GM12872 (cell line): ENCODE results near the gene DCANP1.

Source experiments
- CTCF ChIP-seq: IDR thresholded peaks from 3 replicates; pipeline ENCODE4 v1.5.1; 2011; ENCODE audit warnings: low read depth, mild to moderate bottlenecking, low read length, moderate library complexity; ENCODE audit not compliant: insufficient read depth

Gene DCANP1

GRCh38 chr5:135452321-135453030, 5.3 kb upstream of the DCANP1 start, which contains the start of gene TIFAB:
Gene TIFAB, minus strand, starts transcription at chr5:135452351. Its CDS starts 2,412 bp downstream, at chr5:135449939.
- no peak for TF ChIP-seq CTCF

- TF ChIP-seq CTCF: no peak
Measured at GRCh38 chr5:135451581-135452320, 4.6 kb upstream of the DCANP1 start.

DNA sequence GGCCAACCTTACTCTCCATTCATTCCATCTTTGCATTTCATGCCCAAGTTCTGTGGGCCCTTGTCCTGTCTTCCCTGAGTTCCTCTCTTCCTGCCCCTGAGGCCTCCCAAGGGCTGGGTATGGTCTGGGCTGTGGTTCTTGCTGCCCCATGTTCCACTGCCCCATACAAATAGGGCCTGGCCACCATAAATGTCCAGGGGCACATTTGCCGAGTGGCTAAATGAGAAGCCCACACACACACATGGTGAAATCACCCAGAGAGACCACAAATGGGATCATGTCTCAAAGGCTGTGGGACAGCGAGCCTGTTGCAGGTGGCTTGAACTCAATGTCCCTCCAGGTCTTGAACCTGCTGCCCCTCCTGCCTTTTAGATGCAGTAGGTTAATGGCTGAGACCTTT, 3.8 kb upstream of the DCANP1 start:
- TF ChIP-seq CTCF: no peak

GRCh38 chr5:135450336-135450735, 3.2 kb upstream of the DCANP1 start:
- TF ChIP-seq CTCF: no peak

- no peak for TF ChIP-seq CTCF
Measured at GRCh38 chr5:135449644-135450043, 2.5 kb upstream of the DCANP1 start.

- TF ChIP-seq CTCF: no peak
Measured at GRCh38 chr5:135448791-135449507, 1.8 kb upstream of the DCANP1 start.

DNA sequence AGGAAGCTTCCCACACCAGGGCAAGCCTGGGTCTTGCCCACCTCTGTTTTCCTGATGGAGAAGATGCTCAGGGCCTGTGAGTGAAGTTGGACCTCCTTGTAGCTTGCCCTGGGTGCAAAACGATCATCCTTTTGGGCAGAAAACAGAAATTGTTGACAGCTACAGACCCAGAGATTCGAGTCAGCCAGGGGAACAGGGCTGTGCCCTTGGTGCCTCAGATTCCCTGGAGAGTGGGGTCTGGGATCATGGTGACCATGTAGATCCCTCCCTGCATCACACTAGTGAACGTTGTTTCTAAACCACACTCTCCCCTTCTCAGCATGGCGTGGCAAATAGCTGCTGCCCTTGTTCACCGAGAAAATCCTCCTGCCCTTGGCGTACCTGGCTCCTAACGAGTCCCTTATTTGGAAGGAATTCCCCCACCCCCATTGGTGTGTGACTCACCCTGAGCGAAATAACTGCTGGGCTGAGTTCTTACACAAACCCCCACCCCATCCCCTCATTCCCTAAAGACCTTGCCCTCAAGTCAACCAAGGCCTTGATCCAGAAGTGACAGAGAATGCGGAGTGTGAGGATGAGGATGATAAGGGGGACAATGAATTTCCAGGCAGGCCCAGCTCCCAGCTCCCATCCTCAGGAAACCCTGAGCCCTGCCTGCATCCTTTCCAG, 1.1 kb upstream of the DCANP1 start:
- no peak for TF ChIP-seq CTCF
